Measurements from ENCODE around the gene KMT2B.

GRCh38 chr19:35773020-35773806 is 55.4 kb downstream of the KMT2B start:
- TF ChIP-seq CTCF (IDR thresholded peaks at IDR 0.05) (no peak), EZH2 (IDR thresholded peaks at IDR 0.05) (no peak)
